Type B pancreatic cell (in vitro differentiated cells): ENCODE results near the gene PLCB1. TPM values are rescaled to one million over a fixed set of nuclear protein-coding genes. Genes with fewer than 3 reads are reported as not detected.

Experiments used
- DNase-seq: peaks from one replicate; pipeline ENCODE4 v3.0.0; 2021; ENCODE audit warnings: mixed read lengths; ENCODE audit not compliant: unreplicated experiment; ENCODE audit errors: extremely low spot score
- H3K27ac Mint-ChIP-seq: 2 replicates; pipeline ENCODE4 v1.8.0; 2021; ENCODE audit warnings: mild to moderate bottlenecking, mixed read lengths
- H3K27me3 Mint-ChIP-seq: 2 replicates; pipeline ENCODE4 v1.8.0; 2021; ENCODE audit warnings: mixed read lengths
- H3K36me3 Mint-ChIP-seq: 2 replicates; pipeline ENCODE4 v1.8.0; 2021; ENCODE audit warnings: mixed read lengths
- H3K4me1 Mint-ChIP-seq: one replicate; pipeline ENCODE4 v1.8.0; 2021; ENCODE audit warnings: mixed read lengths; ENCODE audit not compliant: unreplicated experiment
- H3K4me3 Mint-ChIP-seq: 2 replicates; pipeline ENCODE4 v1.8.0; 2021; ENCODE audit warnings: mild to moderate bottlenecking, mixed read lengths
- H3K9me3 Mint-ChIP-seq: 2 replicates; pipeline ENCODE4 v1.8.0; 2021; ENCODE audit warnings: mixed read lengths
- CTCF ChIP-seq: fragments of 200-600 bp; sonication (generic); conservative IDR thresholded peaks from 2 replicates; pipeline ENCODE4 v1.5.0; 2021; ENCODE audit warnings: antibody characterized with exemption, mild to moderate bottlenecking
- total RNA-seq: library from RNA; stranded (reverse); gene quantifications from 2 replicates; pipeline ENCODE4 v1.2.1, GENCODE V29; 2021; ENCODE audit warnings: low replicate concordance

Gene PLCB1
- total RNA-seq, 1 donor from 2014 or later: 17.9 TPM

DNA sequence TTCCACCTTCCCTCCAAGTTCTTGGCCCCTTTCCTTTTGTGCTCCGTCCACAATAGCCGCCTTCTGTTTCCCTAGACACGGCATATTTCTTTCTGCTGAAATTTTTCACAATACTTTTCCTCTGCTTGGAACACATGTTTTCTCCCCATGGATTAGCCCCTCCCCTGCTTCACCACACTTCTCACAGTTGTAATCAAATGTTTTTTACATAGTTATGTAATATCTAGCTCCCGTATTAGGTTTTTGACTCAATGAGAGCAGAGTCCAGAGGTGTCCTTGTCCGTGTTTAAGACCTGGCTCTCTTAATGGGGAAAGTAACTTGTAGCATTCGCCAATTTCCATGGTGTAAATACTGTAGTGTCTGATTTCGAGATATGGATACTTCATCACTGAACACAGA, 34.7 kb downstream of the PLCB1 start:
- no peaks in the 10 kb centered on the region for H3K27me3 Mint-ChIP-seq
- H3K4me3 Mint-ChIP-seq: no peak overlapping the region
- no peak overlapping the region for H3K27ac Mint-ChIP-seq
- H3K9me3 Mint-ChIP-seq: no peaks in the 10 kb centered on the region
- TF ChIP-seq CTCF: no peak
- no peaks in the 10 kb centered on the region for H3K36me3 Mint-ChIP-seq
- H3K4me1 Mint-ChIP-seq: peaks cover 8% of the 10 kb centered on the region
- DNase-seq: no peak

DNA sequence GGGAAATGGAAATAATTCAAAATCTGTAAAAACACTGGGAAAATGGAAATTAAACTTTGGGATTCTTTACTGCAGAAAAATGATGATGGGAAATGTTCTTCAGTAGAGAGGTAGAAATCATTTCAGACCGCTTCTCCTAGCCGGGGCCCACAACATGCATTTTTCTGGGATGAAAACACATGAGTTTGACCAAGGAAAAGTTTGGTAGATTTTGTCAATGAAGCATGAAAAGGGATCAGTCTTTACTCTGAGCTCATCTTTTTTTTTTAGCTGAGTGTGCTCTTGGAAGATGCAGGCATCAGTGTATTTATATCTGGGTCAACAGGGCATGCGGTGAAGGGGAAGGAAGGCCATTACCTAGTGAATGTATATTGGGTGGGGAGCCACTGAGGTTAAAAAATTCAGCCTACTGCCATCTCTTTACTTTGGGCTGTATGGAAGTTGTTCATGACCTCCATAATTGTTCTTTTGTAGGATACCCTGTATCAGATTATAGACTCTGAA, 36.8 kb downstream of the PLCB1 start:
- no peak for TF ChIP-seq CTCF
- Mint-ChIP-seq H3K4me1 (peaks cover 8% of the 10 kb centered on the region), H3K27me3 (no peaks in the 10 kb centered on the region), H3K36me3 (no peaks in the 10 kb centered on the region), H3K4me3 (no peak overlapping the region), H3K27ac (no peak overlapping the region), H3K9me3 (no peaks in the 10 kb centered on the region)
- DNase-seq: no peak

- Mint-ChIP-seq H3K27me3 (no peaks in the 10 kb centered on the region), H3K27ac (no peak overlapping the region), H3K4me1 (peaks cover 3% of the 10 kb centered on the region), H3K9me3 (no peaks in the 10 kb centered on the region), H3K4me3 (no peak overlapping the region), H3K36me3 (no peaks in the 10 kb centered on the region)
- TF ChIP-seq CTCF: no peak
- no peak for DNase-seq
Observed at GRCh38 chr20:8170921-8171320, 38.9 kb downstream of the PLCB1 start.

DNA sequence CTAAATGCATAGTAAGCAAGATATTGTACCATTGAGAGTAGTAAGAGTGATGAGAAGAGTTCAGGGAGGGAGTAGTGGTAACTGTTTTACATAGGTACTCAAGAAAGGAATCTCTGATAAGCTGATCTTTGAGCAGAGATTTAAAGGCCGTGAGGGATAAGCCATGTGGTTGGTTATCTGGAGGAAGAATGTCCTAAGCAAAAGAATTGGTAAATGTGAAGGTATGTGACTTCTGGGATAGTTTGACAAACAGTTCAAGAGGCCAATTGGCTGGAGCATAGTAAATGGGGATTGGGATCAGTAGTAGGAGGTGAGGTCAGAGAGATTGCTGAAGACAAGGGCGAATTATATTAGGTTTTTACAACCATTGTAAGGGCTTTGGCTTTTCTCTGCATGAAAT, 40.1 kb downstream of the PLCB1 start:
- no peak overlapping the region for H3K4me3 Mint-ChIP-seq
- H3K36me3 Mint-ChIP-seq: no peaks in the 10 kb centered on the region
- H3K27me3 Mint-ChIP-seq: no peaks in the 10 kb centered on the region
- H3K9me3 Mint-ChIP-seq: no peaks in the 10 kb centered on the region
- no peaks in the 10 kb centered on the region for H3K4me1 Mint-ChIP-seq
- H3K27ac Mint-ChIP-seq: no peak overlapping the region
- no peak for DNase-seq
- no peak for TF ChIP-seq CTCF

GRCh38 chr20:8175741-8176675, 43.9 kb downstream of the PLCB1 start:
- Mint-ChIP-seq H3K36me3 (no peaks in the 10 kb centered on the region), H3K27me3 (no peaks in the 10 kb centered on the region), H3K4me1 (no peaks in the 10 kb centered on the region), H3K27ac (no peak overlapping the region), H3K9me3 (peaks cover 4% of the 10 kb centered on the region), H3K4me3 (no peak overlapping the region)
- no peak for TF ChIP-seq CTCF
- no peak for DNase-seq
